Measurements from ENCODE around the gene RGS3.

RGS3 gene

DNA sequence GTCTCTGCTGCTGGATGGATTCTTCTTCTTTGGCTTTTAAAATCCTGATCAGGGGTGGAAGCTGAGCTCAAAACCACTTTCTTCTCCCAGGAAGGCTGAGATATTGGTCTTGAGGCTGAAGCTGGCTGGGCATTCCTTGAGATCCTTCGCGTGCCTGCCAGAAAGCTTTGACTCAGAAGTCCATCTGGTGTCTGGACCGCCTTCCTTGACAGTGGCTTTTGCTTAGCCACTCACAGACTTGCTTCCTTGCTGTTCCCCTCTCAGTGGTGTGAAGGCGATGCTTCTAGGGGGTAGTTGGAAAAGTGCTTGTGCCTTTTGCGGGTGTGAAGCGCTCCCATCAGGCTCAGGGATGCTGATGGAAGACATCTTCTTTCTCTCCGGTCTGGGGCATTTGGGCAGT lies 45.9 kb downstream of the RGS3 start:
- in situ Hi-C loops (cut with HindIII; ENCODE audit: low sequenced_read_pairs) = no loop called here

DNA sequence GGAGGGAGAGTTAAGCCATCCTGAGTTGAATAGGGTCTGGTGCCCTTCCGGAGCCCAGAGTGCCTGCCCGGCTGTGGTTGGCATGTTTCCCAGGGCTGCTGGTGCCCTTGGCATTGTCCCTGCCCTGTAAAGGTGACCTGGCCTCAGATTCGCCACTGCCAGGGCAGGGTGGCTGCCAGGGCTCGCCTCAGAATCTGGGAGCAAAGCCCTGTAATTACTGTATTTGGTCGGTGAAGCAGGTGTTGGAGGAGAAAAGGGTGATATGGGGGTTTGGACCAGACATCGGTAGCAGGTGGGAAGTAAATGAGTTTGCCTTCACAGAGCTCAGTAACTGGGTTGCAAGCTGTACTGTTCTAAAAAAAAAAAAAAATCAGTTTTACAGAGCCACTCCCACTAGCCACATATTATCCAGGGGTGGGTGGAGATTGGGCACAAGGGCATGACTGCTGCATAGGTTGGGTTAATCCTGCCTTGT lies 47.6 kb downstream of the RGS3 start:
- in situ Hi-C loops (cut with HindIII; ENCODE audit: low sequenced_read_pairs) = no loop called here

DNA sequence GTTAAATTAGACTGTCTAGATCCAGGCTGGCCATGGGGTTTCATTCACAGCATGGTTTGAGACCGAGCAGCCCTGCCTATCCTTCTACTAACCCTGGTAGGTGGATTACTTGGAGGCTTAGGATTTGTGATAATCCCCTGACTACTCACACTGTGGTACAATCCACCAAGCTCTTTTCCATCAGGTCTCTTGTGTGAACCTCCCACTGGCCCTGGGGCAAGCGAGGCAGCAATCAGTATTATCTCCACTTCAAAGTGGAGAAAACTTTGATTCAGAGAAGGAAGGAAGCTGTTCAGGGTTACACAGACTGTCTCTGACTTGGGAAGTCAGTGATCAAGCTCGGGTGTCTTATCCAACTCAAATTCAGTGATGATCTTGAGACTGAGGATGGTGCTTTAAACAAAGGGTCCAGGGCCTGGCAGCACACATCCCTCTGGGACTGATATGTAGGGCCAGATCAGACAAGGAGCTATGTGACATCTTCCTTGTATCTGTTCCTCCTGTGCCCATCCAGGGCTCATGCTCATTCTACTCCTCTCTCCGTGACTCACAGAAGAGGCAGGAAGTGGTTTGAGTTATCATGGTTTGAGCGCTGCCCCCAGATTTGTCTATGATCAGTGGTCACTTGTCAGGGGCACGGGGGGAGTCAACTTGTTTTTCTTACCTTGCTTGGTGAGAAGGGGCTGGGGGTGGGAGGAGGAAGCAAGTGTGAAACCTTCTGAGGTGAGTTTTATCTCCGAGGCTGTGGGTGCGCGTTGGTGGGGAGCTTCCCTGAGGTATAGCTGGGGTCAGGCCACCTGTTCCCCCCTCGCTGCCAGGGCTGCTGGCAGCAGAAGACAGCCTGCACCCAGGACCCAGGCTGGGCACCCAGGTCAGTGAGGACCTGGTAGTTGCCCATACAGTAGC lies 48.6 kb downstream of the RGS3 start:
- in situ Hi-C loops (cut with HindIII; ENCODE audit: low sequenced_read_pairs) = no loop called here

DNA sequence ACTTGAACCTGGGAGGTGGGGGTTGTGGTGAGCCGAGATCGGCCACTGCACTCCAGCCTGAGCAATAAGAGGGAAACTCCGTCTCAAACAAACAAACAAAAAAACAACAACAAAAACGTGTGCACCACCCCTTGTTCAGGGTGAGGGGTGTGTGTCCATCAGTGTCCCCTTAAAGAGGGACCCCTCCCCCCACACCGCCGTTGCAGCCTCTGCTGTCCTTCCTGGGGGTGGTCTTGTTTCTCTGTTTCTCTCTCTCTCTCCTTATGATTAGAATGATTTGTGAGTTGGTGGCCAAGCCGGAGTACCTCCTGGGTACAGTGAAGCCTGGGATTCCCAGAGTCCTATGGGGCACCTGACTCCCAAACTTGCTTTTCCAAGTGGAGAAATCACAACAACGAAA lies 49.6 kb downstream of the RGS3 start:
- in situ Hi-C loops (cut with HindIII; ENCODE audit: low sequenced_read_pairs) = no loop called here

DNA sequence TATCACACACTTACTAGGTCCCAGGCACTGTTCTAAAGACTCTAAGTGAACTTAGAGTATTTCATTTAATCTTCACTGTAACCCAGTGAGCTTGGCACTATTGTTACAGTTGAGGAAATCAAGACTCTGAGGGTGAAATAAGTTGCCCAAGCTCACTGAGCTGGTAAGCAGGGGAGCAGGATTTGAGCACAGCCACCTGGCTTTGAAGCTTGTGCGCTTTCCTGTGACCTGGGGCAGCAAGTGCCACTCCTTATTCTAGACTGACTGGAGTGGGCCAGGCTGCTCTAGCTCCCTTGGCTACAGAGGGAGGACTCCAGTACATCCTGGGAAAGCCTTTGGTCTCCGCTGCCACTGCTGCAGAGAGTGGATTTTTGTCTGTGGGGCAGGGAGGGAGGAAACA lies 50.0 kb downstream of the RGS3 start:
- in situ Hi-C loops (cut with HindIII; ENCODE audit: low sequenced_read_pairs) = no loop called here

DNA sequence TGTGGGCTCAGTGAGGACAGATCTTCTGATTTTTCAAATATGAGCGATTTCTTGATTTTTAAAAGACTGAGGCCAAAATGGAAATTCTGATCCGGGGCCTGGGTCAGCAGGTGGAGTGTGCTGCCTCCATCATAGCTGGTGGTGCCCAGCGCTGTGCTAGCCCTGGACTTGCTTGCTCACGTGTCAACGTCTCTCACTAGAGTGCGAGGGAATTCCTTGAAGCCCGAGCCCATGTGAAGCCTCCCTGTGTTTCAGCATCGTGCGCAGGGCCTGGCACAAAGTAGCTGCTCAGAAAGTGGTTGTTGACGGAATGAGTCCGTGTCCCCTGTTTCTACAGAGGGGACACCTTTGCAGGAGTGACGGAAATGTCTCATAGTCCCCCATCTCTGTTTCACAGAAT lies 50.5 kb downstream of the RGS3 start:
- in situ Hi-C loops (cut with HindIII; ENCODE audit: low sequenced_read_pairs) = no loop called here

DNA sequence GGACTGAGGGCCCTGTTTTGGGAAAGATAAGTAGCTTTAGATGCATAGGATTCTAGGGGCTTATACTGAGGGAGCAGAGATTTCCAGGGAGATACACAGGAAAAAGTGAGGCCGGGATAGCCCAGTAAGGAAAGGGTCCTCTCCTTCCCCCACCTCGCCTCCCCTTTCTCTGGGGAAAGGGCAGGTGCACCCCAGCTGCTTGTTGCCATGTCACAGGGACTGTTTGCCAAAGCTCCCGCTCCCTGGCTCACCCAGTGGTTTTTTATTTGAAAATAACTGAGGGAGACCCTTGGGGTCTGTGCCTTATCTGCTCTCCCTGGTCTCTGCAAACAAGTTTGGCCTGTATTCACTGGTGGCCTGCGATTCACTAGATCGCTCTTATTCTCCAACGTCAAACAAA lies 51.2 kb downstream of the RGS3 start:
- in situ Hi-C loops (cut with HindIII; ENCODE audit: low sequenced_read_pairs) = no loop called here

DNA sequence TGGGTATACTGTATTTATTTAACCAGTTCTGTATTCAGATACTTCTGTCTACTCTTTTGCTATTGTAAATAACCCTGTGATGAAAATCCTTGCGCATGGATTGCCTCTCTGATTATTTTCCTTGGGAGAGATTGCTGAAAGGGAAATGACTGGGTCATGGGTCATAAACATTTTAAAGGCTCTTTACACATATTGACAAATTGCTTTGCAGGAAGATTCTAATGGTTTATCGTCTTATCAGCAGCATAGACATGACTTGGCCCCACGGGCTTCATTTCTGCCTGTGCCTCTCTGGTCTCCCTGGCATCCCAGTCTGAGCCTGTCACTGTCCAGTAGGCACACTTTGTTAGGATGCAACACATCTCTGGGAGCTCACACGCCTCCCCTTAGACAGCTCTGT lies 52.3 kb downstream of the RGS3 start:
- in situ Hi-C loops (cut with HindIII; ENCODE audit: low sequenced_read_pairs) = no loop called here

DNA sequence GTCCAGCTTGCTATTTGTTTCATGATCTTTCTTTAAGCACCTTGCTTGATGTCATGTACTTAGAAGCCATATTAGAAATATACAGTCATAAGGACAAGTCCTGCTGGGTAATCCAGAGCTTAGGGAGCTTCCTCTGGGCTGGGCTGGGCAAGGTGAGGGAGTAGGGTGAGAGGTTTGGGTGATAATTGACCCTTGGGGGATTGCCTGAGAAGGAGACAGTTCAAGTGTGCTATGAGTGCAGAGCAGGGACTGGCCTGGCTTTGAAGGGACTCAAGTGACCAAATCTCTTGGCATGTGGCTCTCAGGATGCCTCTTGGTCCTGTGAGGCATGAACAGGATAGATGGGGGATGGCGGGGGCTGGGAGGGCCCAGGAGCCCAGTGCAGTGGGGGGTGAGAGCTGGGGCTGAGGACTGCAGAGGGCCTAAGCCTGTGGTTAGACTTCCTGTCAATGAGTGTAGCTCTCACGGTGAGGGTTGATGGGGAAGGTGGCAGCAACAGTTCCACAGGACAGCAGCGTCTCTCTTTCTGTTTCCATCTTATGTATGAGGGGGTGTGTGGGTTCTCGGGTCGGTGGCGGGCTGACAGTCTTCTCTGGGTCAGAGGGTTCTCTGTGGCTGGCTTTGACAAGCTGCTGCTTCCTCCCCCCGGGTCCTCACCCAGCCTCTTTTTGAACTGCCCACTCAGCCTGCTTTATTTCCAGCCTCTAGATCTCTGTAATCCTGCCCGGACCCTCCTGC lies 53.5 kb downstream of the RGS3 start:
- in situ Hi-C loops (cut with HindIII; ENCODE audit: low sequenced_read_pairs) = no loop called here

DNA sequence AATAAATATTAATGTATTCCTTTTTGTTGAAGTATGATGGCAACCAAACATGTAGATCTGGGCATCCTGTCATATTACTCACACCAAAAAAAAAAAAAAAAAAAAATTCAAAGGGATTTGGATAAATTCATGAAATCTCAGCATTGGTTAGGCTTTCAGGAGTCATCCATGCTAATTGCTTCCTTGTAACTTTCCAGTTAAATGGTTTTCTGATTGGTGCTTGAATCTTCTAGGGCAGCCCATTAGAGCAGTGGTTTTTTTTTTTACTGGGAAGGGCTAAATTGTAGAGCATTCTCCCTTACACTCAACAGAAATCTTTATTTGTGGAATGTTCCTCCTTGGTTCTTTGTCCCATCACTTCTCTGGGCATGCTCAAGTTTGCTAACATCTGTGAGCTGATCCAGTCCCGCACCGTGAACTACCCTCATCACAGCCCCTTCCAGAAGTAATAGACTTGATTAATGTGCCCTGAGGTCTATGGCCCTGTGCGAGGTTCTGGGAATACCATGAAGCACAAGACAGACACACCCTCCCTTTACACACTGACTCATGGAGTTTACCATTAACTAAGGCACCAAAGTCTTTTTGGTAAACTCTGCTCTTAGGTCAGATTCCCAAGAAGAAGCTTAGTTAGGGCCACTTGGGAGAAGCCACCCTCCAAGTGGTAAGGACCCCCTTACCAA lies 56.0 kb downstream of the RGS3 start:
- in situ Hi-C loops (cut with HindIII; ENCODE audit: low sequenced_read_pairs) = no loop called here

DNA sequence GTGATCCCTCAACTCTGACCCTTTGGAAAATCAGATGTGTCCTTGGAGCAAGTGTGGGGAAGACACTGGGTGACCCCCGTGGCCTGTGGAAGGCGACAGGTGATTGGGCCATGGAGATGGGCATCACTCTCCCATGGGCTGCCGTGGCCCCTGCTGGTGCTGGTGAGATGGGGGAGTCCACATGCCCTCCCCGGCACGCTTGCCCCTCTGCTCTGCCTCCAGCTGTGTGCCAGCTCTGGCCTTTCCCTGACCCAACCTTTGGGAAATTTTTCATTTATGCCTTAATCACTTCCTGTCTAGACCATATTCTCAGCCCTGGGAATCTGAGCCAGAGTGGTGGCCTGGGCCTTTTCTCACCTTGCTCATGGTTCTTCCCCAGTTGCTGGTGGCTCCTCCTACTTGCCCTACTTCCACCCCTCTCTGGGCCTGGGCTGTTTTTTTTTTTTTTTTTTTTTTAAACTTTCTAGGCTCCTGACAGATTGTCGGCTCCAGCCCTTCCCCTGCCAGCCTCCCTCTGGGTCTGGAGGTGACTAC lies 56.6 kb downstream of the RGS3 start:
- in situ Hi-C loops (cut with HindIII; ENCODE audit: low sequenced_read_pairs) = no loop called here

DNA sequence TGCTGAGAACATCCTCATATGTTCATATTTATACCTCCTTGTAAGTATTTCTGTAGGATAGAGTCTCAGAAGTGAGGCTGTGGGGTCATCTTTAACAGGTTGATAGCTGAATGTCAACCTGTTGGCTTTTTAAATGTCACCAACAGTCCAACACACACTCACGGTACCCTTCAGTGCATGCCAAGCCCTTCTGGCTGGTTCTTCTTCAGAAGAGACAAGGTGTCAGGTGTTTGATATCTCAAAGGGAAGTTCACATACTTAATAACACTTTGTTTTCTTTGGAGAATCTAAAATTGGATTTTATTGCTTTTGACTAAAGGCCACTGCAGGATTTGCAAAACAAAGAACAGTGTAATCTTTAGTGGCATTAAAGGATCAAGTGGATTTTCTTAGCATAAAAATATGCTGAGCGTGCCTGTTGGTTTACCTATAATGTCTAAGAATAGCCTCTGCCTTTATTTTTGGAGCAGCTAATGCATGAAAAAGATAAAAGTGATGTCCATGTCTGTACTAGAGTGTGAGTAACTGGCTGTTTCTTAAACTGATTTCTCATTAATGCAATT lies 58.2 kb downstream of the RGS3 start:
- in situ Hi-C loops (cut with HindIII; ENCODE audit: low sequenced_read_pairs) = no loop called here

DNA sequence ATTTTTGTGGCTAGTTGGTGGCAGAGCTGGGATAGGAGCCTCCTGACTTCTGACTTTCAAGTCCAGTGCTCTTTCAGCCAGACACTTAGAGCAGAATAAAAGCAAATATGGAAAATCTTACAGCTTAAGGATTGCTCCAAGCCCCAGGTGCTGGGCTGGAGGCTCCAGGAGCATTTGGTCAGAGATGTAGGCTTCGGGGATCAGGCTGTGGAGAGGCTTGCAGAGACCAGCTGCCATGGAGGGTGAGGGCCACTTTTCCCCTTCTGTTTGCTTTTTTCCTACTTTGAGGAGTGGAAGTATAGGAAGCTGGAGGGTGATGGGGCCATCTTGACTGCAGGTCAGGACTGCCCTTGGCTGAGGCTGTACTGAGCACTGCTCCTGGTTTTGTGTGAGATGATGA lies 58.9 kb downstream of the RGS3 start:
- in situ Hi-C loops (cut with HindIII; ENCODE audit: low sequenced_read_pairs) = no loop called here

DNA sequence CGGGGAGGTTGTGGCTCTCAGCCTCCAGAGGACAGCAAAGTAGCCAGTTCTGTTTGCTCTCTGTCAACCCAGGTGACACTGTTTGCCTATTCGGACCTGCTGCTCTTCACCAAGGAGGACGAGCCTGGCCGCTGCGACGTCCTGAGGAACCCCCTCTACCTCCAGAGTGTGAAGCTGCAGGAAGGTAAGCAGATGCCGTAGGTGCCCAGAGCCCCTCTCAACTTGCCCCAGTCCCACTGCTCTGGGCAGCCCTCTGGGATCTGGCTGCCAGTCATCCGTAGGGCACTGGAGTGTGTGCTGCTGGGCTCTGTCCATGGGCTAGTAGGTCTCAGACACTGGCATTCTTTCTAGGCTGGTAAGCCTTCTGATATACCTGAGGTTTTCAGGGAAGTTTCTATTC lies 59.3 kb downstream of the RGS3 start:
- in situ Hi-C loops (cut with HindIII; ENCODE audit: low sequenced_read_pairs) = no loop called here

DNA sequence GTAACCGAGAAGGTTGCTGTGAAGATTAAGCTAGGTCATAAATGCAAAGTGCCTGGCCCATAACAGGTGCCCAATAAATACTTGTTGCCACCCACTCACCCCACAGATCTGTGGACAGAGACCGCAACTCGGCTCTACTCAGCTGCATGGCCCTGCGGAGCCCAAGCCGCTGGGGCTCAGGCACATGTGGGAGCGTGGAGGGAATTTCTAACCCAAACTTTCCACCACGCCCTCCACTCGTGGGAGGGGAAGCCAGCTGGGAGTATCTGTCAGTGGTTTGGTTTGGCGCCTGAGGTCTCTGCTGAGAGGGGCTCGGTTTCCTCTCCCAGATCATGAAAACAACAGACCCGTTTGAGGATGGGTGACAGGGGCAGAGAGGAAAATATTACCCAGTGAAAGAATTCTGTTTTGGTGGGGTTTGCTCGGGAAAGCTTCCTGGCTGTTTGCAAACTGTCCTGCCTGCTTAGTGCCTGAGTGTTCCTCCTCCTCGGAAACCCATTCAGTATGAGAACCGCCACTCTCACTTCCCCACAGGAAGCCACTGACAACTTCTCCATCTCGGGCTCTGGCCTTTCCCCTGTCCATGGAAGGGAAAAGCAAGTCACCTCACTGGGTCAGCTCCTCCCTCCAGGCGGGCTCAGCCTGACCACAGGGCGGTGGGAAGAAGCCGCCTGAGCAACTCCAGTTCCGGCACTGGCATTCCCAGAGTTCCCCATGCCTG lies 60.1 kb downstream of the RGS3 start:
- in situ Hi-C loops (cut with HindIII; ENCODE audit: low sequenced_read_pairs) = no loop called here

DNA sequence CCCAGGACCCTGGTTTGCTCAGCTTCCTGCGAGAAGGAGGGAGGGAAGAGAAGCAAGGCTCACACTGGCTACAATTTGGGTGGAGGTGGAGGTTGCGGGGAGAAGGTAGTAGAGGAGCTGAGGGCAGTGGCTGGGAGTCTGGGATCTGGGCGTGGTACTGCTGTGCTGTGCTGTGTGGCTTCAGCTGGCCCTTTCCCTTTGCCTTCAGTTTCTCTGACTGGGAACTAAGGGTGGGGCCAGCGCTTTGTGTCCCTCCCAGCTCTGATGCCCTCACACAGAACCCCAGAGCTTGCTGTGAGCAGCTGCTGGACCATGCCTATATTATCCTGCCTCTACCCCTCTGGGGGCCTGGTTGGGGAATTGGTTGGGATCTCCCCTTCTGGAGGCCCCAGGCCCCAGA lies 60.9 kb downstream of the RGS3 start:
- in situ Hi-C loops (cut with HindIII; ENCODE audit: low sequenced_read_pairs) = no loop called here

DNA sequence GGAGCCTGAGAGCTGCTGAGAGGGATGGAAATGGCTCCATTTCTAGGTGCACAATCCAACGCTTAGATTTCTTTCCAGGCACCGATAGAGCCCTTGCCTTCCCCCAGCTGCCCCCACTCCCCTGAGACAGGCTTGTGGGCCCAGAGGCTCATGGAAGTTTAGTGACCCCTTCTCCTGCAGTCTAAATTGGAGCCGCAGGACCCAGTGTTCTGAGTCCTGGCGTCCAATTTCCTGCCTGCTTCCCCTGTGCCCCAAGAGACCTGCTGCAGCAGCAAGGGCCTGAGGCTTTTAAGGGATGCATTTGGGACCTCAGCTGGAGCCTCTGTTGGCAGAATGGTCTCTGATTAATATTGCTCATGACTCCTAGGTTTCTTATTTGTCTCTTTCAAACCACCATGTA lies 61.7 kb downstream of the RGS3 start:
- in situ Hi-C loops (cut with HindIII; ENCODE audit: low sequenced_read_pairs) = no loop called here

DNA sequence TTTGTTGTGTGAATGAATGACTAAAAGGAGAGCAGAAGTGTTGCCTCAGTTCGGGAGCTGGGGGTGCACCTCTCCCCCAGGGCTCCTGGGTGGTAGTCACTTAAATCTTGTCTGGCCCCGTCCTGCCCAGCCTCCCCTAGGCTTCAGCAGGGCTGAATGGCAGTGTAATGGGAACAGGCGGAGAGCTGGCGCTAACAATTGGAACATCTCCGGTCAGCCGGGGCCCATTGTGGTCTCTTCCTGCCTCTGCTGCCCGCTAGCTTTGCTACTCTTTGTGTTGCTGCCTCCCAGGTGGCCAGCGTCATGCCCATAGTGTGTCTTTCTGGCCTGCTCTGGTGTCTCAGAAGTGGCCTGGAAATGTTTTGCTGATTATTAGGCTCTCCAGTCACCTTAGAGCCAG lies 62.3 kb downstream of the RGS3 start:
- in situ Hi-C loops (cut with HindIII; ENCODE audit: low sequenced_read_pairs) = no loop called here

DNA sequence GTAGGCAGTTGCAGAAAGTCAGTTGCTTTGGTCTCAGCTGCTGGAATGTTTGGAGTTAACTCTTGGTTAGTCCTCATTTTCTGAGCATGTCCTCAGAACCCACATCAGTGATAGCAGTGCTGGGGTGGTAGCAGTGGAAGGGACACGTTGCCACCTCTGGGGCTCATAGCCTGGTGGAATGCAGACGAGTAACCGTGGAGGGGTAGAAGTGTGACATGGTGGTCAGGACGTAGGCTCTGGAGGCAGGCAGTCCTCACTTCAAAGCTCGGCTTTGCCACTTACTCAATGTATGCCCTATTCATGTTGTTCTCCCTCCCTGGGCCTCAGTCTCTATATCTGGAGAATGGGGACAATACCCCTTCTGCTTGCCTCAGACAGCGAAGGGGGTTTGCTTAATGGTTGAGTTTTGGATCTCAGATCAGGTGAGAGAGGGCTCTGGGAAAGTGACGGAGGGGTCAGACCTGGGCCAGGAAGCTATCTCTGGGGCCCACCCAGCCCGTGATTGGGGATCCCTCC lies 62.8 kb downstream of the RGS3 start:
- in situ Hi-C loops (cut with HindIII; ENCODE audit: low sequenced_read_pairs) = no loop called here

DNA sequence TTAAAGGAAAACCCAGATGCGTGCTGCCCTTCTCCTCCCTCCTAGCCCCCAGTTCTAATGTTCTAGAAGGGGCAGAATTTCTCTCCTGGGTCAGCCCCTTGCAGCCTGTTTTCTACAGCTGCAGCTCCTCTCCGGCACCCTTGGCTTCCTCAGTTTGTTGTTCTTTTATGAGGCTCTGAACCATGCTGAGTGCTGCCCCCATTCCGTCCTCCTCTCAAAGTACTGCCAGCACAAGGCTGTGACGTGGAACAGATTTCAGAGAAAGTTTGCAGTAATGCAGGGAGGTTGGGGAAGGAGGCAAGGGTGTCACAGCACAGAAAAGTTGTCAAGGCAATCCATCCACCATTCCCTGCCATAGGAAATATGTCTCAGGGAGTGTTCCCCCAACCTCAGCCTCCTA lies 63.3 kb downstream of the RGS3 start:
- in situ Hi-C loops (cut with HindIII; ENCODE audit: low sequenced_read_pairs) = no loop called here
